Superior temporal gyrus (tissue), 1 donor: ENCODE data around the gene MMP19.

Experiments
- DNase-seq: peaks from one replicate; pipeline ENCODE4 v3.0.0-alpha.2; 2016; ENCODE audit errors: extremely low spot score

The MMP19 gene

DNA sequence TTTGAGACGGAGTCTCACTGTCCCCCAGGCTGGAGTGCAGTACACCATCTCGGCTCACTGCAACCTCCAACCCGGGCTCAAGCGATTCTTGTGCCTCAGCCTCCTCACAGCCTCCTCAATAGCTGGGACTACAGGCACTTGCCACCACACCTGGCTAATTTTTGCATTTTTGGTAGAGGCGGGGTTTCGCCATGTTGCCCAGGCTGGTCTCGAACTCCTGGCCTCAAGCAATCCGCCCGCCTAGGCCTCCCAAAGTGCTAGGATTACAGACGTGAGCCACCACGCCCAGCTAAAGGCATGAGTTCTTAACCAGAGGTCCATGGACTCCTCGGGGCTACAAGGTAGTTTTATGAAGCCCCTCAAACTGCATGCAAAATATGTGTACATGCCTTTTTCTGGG, 27.3 kb downstream of the MMP19 start:
- no peak for DNase-seq

DNA sequence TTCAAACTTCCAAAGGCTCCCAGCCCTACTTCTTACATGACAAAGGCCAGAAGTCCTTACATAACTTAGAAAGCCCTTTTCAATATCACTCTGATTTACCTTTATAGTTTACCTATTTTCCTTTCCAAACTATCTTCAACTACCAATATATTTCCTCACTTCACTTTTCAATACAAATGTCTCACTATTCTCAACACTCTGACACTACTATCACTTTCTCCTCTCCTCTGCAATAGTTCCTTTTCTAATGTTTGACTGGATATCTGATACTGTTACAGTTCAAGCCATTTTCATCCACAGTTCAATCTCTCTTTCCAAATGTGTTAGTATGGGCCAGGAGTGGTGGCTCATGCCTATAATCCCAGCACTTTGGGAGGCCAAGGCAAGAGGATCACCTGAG, 28.5 kb downstream of the MMP19 start:
- no peak for DNase-seq

DNA sequence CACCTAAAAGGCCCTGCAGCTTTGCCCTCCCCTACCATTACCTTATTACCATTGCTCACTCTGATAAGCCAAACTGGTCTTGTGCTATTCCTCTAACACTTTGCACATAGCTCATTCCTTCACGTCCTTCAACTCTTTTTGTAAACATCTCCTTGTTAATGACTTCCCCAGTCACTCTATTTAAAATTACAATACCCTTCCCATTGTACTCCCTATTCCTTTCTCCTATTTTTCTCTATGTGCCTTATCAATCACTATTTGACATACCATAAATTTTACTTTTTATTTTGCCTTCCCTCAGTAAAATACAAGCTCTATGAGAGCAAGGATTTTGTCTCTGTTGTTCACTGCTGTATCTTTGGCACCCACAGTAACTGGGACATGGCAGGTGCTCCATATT, 30.6 kb downstream of the MMP19 start:
- DNase-seq = no peak

DNA sequence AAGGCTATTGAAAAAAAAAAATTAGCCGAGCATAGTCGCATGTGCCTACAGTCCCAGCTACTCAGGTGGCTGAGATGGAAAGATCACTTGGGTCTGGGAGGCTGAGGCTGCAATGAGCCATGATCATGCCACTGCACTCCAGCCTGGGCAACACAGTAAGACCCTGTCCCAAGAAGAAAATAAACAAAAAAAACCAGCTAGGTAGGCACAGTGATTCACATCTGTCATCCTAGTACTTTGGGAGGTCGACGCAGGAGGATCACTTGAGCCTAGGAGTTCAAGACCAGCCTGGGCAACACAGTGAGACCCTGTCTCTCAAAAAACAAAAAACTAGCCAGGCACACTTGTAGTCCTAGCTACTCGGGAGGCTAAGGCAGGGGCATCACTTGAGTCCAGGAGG, 33.5 kb downstream of the MMP19 start:
- DNase-seq = no peak

DNA sequence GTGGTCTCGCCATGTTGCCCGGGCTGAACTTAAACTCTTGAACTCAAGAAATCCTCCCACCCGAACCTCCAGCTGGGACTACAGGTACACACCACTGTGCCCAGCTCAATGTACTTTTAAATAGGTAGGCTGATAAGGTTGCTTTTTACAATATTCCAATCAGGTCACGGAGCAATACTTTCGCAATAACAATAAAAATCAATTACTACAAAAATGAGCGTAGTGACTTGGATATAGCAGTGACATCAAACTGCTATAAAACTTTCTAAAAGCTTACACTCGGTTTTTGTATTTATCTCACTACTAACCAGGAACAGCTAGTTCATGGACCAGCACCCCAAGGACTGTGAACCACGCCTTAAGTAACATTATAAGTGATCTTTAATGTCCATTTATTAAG, 35.8 kb downstream of the MMP19 start:
- DNase-seq = no peak

DNA sequence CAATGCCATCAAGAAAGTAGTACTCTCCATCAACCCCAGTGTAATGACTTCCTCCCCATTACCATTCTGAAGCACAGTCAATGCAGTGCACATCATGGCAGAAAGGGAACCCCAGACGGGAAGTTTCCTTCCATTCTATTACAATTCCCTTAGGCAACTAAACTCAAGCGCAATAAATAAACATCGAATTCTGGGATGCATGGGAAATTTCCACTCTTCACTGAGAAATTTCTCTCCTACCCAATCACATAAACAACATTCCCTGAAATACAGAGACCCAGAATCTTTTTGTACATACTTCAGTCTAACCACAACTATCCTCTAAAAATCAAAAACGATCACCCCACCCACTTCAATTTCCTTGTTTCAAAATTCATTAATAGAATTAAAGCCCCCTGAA, 45.2 kb downstream of the MMP19 start:
- no peak for DNase-seq

DNA sequence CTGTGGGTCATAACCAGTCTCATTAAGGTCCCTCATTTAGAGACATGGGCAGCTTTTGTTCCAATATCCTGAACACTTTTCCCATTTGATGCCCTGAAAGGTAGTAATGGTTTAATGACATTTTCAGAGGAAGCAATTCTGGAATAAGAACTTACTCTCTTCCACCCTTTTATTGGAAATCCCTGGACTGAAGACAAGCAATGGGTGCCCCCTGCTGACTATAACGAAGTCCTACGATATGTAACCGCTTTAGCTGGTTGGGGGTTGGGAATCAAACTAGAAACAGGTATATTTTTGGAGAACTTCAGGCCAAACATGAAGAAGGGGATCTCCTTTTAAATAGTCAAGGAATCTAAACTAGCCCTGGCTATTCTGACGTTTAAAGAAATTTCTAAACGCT, 45.7 kb downstream of the MMP19 start:
- peak; percentile 75 for DNase-seq

DNA sequence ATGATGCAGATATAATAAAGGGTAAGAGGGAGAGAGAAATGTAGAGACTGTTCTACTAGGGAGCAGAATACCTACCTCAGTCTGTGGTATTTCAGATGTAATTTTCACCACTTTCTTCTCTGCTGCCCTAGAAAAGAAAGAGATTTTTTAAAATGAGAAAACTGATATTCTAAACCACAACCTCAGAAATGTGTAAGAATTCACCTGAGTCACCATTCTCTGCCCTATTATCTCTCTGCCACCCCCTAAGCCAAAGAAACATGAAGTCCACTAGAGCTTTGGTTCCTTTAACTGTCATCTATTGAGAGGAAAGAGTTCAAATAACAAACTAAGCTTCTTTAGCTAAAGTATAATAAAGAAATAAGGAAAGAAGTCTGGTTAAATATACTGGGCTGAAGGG, 46.8 kb downstream of the MMP19 start:
- no peak for DNase-seq

DNA sequence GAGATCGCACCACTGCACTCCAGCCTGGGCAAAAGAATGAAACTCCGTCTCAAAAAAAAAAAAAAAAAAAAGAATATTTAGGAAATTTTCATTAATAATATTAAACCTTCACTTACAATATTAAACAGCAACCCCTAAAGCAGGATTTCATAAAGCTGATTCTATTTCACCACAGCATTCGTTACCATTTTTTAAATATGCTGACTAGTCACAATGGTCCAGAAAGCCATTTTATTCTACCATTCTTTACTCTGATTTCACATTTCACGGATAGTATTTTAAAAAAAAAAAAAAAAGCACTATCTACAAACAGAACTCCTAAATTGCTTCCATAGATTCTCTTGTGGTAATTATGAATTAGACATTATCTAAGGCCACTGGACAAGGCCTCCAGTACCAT, 52.8 kb downstream of the MMP19 start:
- DNase-seq = no peak

DNA sequence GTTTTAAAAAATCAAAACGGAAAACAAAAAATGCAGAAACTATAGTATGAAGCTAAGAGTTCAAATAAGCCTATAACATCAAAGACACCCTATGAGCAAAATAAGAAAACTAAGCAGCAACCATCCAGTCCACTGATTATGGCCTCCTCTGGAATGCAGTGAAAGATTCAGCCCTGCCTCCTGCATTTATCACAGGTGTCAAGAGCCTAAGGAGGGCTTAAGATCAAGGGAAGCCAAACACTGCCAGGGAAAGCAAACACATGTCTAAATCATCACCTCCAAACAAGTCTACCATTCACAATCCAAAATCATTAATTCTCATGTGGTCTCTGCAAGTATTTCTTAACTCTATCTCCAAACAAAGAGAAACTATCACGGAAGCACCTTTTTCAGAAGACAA, 53.6 kb downstream of the MMP19 start:
- no peak for DNase-seq

DNA sequence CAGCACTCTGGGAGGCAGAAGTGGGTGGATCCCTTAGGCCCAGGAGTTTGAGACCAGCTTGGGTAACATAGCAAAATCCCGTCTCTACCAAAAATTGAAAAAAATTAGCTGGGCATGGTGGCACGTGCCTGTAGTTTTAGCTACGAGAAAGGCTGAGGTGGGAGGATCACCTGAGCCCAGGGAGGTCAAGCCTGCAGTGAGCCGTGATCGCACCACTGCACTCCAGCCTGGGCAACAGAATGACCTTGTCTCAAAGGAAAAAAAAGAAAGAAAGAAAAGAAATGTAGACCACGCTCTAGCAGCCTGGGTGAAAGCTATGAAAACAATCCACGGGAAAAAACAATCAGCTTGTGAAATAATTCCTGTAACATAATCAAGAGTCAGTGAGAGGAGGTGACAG, 54.2 kb downstream of the MMP19 start:
- no peak for DNase-seq
